K562 (cell line): Measurements from ENCODE around the gene NKAPL. TPM values are rescaled to one million over a fixed set of nuclear protein-coding genes. Genes with fewer than 3 reads are reported as not detected.
A peak's percentile ranks its signal among the peaks of the same experiment; 100 is the strongest.

ENCODE experiments used
- ARID4B ChIP-seq: sonication (generic); formaldehyde crosslinking; IDR thresholded peaks from 2 replicates; pipeline ENCODE4 v1.8.0; 2022; ENCODE audit warnings: mild to moderate bottlenecking, missing genetic modification reagents
- NFATC3 ChIP-seq: fragments of 450-650 bp; IDR thresholded peaks from 2 replicates; pipeline ENCODE4 v1.6.1; 2017; ENCODE audit warnings: mild to moderate bottlenecking
- NKRF ChIP-seq: fragments of 450-650 bp; IDR thresholded peaks from 2 replicates; pipeline ENCODE4 v1.6.1; 2016; ENCODE audit warnings: borderline replicate concordance
- SMARCA4 ChIP-seq: fragments of 450-650 bp; IDR thresholded peaks from 2 replicates; pipeline ENCODE4 v1.6.1; 2016
- SREBF1 ChIP-seq: fragments of 150-350 bp; IDR thresholded peaks from 2 replicates; pipeline ENCODE4 v1.6.1; 2014; ENCODE audit warnings: antibody characterized with exemption, low read depth, low read length, borderline replicate concordance
- ZBTB40 ChIP-seq, 2 experiments: fragments of 450-650 bp in 1 of 2; sonication (generic) in 1 of 2; formaldehyde crosslinking in 1 of 2; IDR thresholded peaks; 2 replicates each; pipeline versions ENCODE4 v1.7.1 to v1.9.0; 2016 to 2022; ENCODE audit warnings: inconsistent platforms in 1 of 2, mild to moderate bottlenecking in 1 of 2, missing genetic modification reagents in 1 of 2
- ZNF395 ChIP-seq: fragments of 200-800 bp; sonication (Bioruptor generic); IDR thresholded peaks from 2 replicates; pipeline ENCODE4 v1.6.1; 2017; ENCODE audit warnings: missing genetic modification characterization, missing compliant biosample characterization
- ZZZ3 ChIP-seq: fragments of 450-650 bp; IDR thresholded peaks from 2 replicates; pipeline ENCODE4 v1.6.1; 2016; ENCODE audit warnings: antibody characterized with exemption, mild to moderate bottlenecking, moderate library complexity
- polyA plus RNA-seq, 8 experiments: library from polyadenylated mRNA; depleted of rRNA in 4 of 8; stranded (reverse) in 5 of 8; unstranded in 3 of 8; fragments of >200 nt; fragmentation: Nextera tagmentation in 2 of 8; fragmentation: Illumina TruSeq in 1 of 8; extraction: Ambion mirVana in 2 of 8; extraction: Trizol in 1 of 8; gene quantifications; 2 replicates each; pipeline versions ENCODE4 v1.2.1 to v1.2.3, GENCODE V29; 2011 to 2014; ENCODE audit warnings: inconsistent platforms in 1 of 8, missing spikeins in 1 of 8
- total RNA-seq, 7 experiments: library from RNA; depleted of rRNA in 6 of 7; stranded (reverse); fragments of >200 nt in 6 of 7; fragmentation: Illumina TruSeq in 2 of 7; extraction: Trizol in 2 of 7; gene quantifications; 2 replicates each; pipeline versions ENCODE4 v1.2.1 to v1.2.3, GENCODE V29; 2011 to 2021; ENCODE audit warnings: low replicate concordance in 1 of 7

NKAPL gene
- total and polyA plus RNA-seq, 9 of the 15 experiments (the other 6 are each of a cell fraction or from before 2014, with no cell fraction given) = not detected

- TF ChIP-seq ZBTB40 (IDR thresholded peaks at IDR 0.05) (no peak), ZBTB40 (CRISPR knock-in tag; IDR thresholded peaks at IDR 0.05) (no peak), NKRF (no peak), ARID4B (CRISPR knock-in tag) (no peak), SREBF1 (no peak), ZZZ3 (0 out of 2 replicates have a peak, but pooled peaks have one; percentile 37), SMARCA4 (0 out of 2 replicates have a peak, but pooled peaks have one; percentile 9), NFATC3 (peak; percentile 32; the same call in 1 of the 2 replicates), ZNF395 (CRISPR knock-in tag) (peak; percentile 36; the same call in 1 of the 2 replicates)
Measured at GRCh38 chr6:28224131-28225055, 34.7 kb upstream of the NKAPL start (continued).
